GM18867 (cell line): ENCODE data around the gene CLDN4.
"Not testable (repeated sequence)": the region's sequence is repeated elsewhere in the genome, so short reads cannot be mapped to it uniquely, and the experiment has no call there.

Source experiments
- ATAC-seq: cut with Tn5 transposase; IDR thresholded peaks from one replicate; pipeline ENCODE4 v1.9.1; 2021; ENCODE audit warnings: mild to moderate bottlenecking, moderate library complexity; ENCODE audit not compliant: unreplicated experiment

CLDN4 gene, protein sequence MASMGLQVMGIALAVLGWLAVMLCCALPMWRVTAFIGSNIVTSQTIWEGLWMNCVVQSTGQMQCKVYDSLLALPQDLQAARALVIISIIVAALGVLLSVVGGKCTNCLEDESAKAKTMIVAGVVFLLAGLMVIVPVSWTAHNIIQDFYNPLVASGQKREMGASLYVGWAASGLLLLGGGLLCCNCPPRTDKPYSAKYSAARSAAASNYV

DNA sequence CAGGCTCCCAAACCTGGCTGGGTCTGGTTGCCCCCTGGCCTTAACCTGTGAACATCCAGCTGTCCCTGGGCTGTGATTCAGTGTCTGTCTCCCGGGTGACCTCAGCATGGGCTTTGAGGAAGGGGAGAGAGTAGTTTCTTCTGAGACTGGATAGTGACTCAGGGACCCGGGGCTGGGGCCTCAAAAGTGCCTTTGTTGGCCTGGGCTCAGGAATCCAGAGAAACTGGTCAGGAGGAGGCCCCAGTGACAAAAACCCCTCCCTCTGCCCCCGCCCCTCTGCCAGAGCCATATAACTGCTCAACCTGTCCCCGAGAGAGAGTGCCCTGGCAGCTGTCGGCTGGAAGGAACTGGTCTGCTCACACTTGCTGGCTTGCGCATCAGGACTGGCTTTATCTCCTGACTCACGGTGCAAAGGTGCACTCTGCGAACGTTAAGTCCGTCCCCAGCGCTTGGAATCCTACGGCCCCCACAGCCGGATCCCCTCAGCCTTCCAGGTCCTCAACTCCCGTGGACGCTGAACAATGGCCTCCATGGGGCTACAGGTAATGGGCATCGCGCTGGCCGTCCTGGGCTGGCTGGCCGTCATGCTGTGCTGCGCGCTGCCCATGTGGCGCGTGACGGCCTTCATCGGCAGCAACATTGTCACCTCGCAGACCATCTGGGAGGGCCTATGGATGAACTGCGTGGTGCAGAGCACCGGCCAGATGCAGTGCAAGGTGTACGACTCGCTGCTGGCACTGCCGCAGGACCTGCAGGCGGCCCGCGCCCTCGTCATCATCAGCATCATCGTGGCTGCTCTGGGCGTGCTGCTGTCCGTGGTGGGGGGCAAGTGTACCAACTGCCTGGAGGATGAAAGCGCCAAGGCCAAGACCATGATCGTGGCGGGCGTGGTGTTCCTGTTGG, at the start of gene CLDN4:
TSS of gene CLDN4 (plus strand) at position 316 of the 903 bp plus-strand sequence. CDS start at position 522, 206 bp downstream.
- no peak for ATAC-seq

DNA sequence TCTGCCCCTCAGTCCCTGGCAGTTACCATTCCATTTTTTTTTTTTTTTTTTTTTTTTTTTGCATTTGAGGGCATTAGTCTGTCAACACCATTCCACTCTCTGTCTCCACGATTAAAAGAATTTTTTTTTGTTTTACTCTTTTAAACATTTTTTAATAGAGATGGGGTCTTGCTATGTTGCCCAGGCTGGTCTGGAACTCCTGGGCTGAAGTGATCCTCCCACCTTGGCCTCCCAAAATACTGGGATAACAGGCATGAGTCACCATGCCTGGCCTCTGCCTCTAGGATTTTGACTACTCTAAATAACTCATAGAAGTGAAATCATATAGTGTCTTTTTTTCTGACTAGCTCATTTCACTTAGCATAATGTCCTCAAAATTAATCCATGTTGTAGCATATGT, 44.2 kb upstream of the CLDN4 start:
- ATAC-seq: no peak

DNA sequence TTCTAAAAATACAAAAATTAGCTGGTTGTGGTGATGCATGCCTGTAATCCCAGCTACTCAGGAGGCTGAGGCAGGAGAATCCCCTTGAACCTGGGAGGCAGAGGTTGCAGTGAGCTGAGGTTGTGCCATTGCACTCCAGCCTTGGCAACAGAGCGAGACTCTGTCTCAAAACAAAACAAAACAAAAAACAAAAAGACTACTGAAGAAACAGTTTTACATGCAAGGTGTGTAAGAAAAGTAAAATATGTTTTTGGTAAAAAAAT, 43.1 kb upstream of the CLDN4 start:
- not testable (repeated sequence) for ATAC-seq

DNA sequence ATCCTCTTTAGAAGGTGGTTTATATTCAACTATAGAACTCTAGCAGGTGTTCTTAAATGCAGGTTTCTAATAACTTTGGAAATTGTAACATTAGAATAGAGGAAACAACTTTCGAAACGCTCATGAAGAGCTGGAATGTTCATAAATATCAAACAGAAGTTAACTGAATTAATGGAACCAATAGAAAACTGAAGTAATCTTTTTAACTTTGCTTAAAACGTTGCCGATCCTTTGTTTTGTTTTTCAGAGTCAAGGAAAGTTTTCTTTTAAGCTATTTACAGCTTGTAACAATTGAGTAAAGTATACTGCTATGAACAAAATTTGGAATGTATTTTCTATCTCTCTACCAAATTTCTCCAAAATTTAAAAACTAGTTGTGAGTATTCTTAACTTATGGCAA, 41.7 kb upstream of the CLDN4 start:
- ATAC-seq: no peak

DNA sequence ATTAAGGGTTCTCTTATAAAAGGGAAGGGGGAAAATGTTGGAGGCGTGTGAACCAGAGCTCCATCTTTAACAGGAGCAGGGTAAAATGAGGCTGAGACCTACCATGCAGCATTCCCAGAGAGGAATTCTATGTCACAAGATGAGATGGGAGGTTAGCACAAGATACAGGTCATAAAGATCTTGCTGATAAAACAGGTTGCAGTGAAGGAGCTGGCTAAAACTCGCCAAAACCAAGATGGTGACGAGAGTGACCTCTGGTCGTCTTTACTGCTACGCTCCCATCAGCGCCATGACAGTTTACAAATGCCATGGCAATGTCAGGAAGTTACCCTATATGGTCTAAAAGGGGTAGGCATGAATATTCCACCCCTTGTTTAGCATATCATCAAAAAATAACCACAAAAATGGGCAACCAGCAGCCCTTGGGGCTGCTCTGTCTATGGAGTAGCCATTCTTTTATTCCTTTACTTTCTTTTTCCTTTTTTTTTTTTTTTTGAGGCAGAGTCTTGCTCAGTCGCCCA, 39.6 kb upstream of the CLDN4 start:
- not testable (repeated sequence) for ATAC-seq

DNA sequence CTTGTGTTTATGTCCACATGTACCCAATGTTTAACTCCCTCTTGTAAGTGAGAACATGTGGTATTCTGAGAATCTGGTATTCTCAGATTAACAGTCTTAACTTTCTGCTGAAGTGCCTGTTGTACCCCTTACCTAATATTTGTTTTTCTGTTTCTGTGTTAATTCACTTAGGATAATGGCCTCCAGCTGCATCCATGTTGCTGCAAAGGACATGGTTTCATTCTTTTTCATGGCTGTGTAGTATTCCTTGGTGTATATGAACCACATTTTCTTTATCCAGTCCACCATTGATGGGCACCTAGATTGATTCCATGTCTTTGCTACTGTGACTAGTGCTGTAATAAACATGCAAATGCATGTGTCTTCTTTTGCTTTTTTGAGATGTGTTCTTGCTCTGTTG, 35.6 kb upstream of the CLDN4 start:
- ATAC-seq: not testable (repeated sequence)

DNA sequence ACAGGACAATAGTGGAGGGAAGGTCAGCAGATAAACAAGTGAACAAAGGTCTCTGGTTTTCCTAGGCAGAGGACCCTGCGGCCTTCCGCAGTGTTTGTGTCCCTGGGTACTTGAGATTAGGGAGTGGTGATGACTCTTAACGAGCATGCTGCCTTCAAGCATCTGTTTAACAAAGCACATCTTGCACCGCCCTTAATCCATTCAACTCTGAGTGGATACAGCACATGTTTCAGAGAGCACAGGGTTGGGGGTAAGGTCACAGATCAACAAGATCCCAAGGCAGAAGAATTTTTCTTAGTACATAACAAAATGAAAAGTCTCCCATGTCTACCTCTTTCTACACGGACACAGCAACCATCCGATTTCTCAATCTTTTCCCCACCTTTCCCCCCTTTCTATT, 34.1 kb upstream of the CLDN4 start:
- not testable (repeated sequence) for ATAC-seq

DNA sequence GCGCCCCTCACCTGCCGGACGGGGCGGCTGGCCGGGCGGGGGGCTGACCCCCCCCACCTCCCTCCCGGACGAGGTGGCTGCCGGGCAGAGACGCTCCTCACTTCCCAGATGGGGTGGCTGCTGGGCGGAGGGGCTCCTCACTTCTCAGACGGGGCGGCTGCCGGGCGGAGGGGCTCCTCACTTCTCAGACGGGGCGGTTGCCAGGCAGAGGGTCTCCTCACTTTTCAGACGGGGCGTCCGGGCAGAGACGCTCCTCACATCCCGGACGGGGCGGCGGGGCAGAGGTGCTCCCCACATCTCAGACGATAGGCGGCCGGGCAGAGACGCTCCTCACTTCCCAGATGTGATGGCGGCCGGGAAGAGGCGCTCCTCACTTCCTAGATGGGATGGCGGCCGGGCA, 33.6 kb upstream of the CLDN4 start:
- ATAC-seq: not testable (repeated sequence)

DNA sequence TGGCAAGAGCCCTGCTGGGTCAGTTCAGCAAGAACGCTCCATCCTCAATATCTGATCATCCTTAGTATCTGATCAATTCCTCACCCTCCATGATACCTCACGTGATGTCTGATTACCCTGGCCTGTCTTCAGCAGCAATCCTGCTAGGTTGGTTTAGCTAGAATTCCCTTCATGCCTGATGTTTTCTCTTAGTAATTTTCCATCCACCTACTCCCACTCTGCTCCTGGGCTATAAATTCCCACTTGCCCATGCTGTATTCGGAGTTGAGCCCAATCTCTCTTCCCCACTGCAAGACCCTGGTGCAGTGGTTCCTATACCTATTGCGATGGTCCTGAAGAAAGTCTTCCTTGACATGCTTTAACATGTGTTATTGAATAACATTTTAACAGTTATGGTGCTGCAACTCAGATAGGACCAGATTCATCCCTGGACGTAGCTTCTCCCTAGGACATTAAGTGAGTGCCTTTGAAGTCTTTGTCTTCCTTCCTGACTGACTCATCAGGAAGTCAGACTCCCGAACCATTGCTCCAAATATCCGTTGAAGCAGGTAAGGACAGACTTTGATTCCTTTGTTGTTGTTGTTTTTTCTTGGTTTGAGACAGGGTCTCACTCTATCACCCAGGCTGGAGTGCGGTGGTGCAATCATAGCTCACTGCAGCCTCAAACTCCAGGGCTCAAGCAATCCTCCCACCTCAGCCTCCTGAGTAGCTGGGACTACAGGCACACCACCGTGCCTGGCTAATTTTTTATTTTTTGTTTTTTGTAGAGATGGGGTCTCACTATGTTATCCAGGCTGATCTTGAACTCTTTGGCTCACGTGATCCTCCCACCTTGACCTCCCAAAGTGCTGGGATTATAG, 31.3 kb upstream of the CLDN4 start:
- no peak for ATAC-seq

DNA sequence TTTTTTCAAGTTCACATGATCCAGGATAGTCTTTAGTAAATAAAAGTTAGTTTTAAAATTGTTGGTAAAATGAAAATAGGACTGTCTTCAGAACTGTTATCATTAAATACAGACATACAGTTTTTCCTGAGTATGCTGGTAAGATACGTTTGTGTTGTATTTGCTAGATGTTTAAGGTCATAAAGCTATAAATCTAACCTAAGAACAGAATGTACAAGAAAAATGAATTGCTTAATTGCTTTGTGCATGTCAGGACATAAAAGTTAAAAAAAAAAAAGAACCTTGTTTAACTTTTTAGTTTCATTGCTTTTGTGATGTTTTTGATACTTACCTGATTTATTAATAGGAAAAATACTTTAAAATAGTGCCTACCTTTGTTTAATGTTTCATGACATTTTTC, 29.2 kb upstream of the CLDN4 start:
- no peak for ATAC-seq

DNA sequence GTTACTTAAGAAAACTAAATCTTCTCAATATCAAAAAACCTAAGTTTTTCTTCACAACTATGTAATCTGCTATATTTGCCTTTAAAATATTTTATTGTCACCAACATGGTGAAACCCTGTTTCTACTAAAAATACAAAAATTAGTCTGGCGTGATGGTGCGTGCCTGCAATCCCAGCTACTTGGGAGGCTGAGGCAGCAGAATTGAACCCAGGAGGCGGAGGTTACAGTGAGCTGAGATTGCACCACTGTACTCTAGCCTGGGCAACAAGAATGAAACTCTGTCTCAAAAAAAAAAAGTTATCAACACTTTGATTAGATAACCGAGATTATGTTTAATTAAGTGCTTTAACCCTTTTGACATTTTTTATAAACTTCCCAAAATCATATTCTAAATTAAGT, 28.3 kb upstream of the CLDN4 start:
- no peak for ATAC-seq

DNA sequence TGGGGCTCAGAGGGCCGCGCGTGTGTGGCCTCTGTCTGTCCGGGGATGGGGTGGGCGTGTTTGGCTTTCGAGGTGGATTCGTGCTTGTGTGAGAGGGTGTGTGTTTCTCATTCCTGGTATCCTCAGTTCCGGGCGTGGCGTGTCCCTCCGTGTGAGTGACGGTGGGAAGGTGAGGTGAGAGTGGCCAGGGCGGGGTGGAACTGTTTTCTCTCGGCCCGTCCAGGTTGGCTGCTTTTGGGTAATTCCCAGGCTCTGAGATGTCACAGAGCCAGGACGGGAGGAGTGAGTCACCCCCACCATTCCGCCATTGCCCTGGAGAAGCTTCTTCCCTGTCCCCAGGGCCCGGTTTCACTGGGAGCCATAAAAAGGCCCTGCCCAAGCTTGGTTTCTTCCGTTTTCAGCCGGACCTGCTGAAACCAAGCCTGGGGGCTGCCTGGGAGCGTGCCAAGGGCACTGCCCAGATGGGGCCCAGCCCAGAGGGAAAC, 21.3 kb upstream of the CLDN4 start:
- ATAC-seq: no peak

DNA sequence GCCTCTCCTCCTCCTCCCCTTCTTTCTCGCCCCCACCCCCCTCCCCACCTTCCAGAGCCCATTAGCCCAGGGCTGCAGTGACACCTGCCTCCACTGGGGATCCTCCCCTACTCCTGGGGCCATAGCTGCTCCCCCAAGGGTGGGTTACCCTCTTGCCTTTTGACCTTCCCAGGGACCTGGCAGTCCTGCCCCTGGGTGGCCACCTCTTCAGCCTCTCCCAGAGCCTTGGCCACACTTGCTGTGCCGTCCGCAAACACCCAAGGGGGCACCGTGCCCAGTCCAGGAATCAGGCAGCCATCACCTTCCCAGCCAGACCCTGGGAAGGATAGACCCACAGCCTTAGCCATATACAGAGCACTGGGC, 19.8 kb upstream of the CLDN4 start:
- no peak for ATAC-seq

DNA sequence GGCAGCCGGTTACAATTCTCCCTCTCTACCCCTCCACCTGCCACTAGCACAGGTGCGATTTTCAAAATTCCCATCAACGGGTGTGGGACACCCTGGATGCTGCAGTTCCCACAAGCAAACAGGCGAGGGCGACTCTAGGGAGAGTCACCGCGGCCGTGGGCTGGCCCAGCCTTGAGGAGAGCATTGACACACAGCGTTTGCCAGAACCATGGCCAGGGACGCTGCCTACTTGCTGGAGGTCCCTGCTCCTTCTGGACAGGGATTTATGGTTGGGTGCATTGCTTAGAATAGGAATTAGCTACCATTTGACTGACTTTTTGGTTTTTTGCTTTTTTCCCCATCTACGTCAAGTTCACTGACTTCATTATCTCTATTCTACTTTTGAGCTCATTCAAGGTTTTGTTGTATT, 19.0 kb upstream of the CLDN4 start:
- no peak for ATAC-seq

DNA sequence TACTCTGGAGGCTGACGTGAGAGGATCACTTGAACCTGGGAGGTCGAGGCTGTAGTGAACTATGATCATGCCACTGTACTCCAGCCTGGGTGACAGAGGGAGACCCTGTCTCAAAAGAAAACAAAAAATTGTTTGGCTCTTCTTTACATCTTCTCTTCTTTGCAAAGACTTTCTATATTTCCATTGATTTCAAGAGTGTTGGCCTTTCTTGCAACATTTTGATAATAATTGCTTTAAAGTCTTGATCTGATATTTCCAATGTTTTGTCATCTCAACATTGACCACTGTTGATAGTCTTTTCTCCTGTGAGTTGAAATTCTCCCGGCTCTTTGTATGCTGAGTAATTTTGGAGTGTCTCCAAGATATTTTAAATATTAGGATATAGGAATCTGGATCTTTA, 17.8 kb upstream of the CLDN4 start:
- no peak for ATAC-seq

DNA sequence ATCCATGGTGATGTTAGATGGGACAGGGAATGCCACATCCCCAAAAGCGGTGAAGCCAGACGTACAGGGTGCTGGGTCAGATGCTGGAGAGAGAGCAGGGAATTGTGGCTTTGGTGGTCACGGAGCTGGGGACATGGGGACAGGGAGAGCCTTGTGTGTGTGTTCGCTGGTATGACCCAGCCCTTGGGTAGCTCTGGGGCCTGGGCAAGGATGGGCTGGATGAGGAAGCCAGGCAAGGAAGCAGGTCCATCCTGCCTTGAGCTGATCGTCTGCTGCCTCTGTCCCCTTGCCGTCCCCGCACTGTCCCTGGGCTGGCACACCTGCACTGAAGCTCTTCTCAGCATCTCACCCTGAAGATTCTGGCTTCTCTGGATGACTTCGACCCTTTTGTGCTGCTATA, 15.4 kb upstream of the CLDN4 start:
- ATAC-seq: no peak

DNA sequence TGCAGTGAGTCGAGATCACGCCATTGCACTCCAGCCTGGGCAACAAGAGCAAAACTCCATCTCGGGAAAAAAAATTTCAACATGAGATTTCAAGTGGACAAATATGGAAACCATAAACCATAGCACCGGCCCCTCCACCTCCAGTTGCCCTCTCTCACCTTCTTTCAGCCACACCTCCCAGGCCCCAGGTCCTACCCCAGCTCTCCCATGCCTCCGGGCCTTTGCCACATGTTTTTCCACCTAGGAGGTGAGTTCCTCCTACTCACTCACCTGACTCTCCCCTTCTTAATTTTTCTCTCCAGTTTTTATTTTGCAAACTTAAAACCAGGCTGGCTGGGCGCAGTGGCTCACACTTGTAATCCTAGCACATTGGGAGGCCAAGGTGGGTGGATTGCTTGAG, 13.7 kb upstream of the CLDN4 start:
- no peak for ATAC-seq

DNA sequence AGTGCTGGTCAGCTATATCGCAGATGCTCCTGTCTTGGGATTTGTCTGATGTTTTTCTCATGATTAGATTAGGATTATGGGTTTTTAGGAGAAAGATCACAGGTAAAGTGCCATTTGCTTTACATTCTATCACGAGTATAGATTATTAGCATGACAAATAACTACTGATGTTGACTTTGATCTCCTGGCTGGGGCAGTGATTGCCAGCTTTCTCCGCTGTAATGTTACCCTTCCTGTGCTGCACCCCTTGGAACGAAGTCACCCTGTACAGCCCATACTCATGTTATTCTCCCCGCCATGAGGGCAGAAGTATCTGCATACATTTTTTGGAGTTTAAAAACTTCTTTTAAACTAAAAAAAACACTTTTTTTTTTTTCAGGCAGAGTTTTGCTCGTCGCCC, 10.8 kb upstream of the CLDN4 start:
- ATAC-seq: no peak

DNA sequence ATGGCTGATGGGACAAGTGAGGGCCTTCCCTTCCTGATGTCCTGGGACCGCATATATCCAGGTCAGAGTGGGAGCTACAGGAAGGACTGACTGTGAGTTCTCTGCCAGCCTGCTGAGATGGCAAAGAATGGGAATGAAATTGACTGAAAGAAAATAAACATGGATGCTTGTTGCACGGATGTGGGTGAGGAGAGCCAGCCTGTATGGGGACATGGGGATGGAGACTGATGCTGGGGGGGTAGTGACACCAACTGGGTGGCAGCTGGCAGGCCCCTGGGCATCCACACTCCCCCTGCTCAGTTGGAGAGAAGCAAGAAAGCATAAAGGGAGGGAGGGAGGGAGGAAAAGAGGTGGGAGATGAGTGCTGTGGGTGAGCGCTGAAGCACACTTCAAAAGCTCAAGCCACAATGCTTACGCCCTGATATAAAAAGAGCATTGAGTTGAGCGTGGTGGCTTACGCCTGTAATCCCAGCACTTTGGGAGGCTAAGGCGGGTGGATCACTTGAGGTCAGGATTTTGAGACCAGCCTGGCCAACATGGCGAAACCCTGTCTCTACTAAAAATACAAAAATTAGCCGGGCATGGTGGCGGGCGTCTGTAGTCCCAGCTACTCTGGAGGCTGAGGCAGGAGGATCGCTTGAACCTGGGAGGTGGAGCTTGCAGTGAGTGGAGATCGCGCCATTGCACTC, 9.1 kb upstream of the CLDN4 start:
- ATAC-seq: not testable (repeated sequence)

DNA sequence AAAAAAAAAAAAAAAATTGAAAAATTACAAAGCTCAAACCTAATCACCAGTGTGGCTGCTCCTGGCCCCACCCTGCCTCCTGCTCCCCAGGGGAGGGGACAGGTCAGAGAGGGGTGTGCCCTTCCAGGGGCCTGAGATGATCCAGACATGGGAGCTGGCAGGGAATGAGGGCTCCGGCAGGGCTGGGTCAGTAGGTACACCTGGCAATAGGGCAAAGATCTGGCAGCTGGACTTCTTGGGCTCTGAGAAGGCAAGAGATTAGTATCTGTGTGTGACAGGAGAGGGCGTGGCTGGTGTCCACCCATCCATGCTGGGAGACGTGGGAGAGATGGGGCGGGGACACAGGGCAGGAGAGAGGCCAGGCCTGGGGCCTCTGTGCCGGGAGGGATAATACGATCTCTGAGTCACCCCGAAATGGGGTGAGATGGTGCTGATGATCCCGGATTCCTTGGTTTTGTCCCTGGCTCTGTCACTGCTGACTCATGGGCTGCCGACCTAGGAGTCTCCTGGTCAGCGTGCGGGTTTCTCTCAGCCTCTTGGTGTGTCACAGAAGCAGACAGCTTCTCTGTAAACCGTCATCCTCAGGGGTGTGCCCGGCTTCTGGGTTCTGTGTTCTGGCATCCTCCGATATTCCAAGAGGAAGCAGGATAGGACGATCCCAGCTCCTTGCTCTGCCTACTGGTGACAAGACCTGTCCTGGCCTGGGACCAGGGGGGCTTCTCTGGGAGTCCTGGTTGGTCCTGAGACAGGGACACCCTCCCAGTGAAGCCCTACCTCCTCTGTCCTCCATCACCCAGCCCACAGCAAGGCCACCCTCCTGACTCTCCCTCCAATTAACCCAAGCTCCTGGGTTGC, 8.2 kb upstream of the CLDN4 start:
- no peak for ATAC-seq
